ENCODE measurements around the gene DNAAF1. TPM values are rescaled to one million over a fixed set of nuclear protein-coding genes. Genes with fewer than 3 reads are reported as not detected.
"Not testable (repeated sequence)": the region's sequence is repeated elsewhere in the genome, so short reads cannot be mapped to it uniquely, and the experiment has no call there.

The DNAAF1 gene
- total RNA-seq, 4 donors from 2014 or later, result 0.20 to 1.1 (median 0.90) TPM; not detected in 1

GRCh38 chr16:84212631-84213030 lies 67.5 kb downstream of the DNAAF1 start:
- DNase-seq (ENCODE audit: low spot score in 2 of 2), result no peak
- 87% methylated on average over 4 of the region's 4 CpGs for WGBS, 2 donors
- Histone ChIP-seq H3K9me3 (no peaks in the 10 kb centered on the region), H3K4me3 (no peak overlapping the region), H3K36me3 (no peaks in the 10 kb centered on the region), H3K27ac (no peak overlapping the region), H3K27me3 (no peaks in the 10 kb centered on the region), H3K4me1 (no peaks in the 10 kb centered on the region)
- TF ChIP-seq, protein P1, sequence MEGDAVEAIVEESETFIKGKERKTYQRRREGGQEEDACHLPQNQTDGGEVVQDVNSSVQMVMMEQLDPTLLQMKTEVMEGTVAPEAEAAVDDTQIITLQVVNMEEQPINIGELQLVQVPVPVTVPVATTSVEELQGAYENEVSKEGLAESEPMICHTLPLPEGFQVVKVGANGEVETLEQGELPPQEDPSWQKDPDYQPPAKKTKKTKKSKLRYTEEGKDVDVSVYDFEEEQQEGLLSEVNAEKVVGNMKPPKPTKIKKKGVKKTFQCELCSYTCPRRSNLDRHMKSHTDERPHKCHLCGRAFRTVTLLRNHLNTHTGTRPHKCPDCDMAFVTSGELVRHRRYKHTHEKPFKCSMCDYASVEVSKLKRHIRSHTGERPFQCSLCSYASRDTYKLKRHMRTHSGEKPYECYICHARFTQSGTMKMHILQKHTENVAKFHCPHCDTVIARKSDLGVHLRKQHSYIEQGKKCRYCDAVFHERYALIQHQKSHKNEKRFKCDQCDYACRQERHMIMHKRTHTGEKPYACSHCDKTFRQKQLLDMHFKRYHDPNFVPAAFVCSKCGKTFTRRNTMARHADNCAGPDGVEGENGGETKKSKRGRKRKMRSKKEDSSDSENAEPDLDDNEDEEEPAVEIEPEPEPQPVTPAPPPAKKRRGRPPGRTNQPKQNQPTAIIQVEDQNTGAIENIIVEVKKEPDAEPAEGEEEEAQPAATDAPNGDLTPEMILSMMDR (IDR thresholded peaks at IDR 0.05), result no peak

DNA sequence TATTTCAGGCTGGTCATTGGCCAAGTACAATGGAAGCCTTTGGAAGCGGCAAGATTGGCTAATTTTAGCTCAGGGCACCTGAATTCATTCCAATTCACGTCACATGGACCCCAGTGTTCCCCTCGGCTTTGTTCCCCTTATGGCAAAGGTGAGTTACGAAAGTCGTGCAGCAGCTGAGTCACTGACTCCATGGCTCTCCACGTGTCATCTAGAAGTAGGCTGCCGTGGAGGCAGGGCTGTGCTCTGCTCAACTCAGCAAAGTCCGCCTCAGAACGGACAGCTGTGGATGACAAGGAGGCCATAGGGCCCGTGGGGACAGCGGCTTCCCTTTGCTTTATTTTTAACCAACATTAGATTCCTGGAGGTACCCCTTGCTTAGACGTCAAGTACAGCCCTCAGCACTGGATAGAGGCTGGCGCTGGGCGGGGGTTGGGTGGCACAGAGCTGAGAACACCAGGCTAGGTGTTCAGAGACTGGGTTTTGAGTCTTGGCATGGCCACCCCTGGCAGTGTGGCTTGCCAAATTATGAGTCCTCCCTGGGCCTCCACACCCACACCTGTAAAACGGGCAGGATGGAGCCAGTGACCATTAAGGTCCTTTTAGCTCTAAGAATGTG lies 69.5 kb downstream of the DNAAF1 start:
- 78 to 81% methylated on average over 14 to 15 of the region's 15 CpGs for WGBS, 2 donors
- Histone ChIP-seq H3K27ac (no peak overlapping the region), H3K27me3 (no peaks in the 10 kb centered on the region), H3K36me3 (no peaks in the 10 kb centered on the region), H3K4me1 (no peaks in the 10 kb centered on the region), H3K9me3 (no peaks in the 10 kb centered on the region), H3K4me3 (no peak overlapping the region)
- DNase-seq (ENCODE audit: low spot score in 2 of 2), result no peak
- no peak for TF ChIP-seq EP300 (IDR thresholded peaks at IDR 0.05)
- TF ChIP-seq, protein P1 (IDR thresholded peaks at IDR 0.05), result no peak
- no peak for TF ChIP-seq POLR2A (IDR thresholded peaks at IDR 0.05)

DNA sequence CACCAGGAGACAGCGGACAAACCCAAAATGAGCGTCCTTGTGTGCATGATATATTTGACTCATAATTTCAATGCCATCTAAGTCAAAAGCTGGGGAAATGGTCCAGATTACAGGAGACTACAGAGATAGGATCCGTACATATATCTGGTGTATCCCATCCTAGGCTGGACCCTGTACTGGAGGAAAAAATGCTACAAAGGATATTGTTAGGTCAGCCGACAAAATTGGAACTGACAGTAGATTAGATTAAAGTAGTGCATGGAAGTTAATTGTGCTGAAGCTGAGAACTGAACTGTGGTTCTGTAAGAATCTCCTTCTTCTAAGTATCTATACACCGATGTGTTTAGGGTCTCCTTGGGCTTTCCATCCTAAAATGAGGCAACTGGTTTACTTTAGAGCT lies 70.4 kb downstream of the DNAAF1 start:
- TF ChIP-seq, protein P1 (IDR thresholded peaks at IDR 0.05), result no peak
- TF ChIP-seq EP300 (IDR thresholded peaks at IDR 0.05) (no peak), POLR2A (IDR thresholded peaks at IDR 0.05) (no peak)
- no peak for DNase-seq (ENCODE audit: low spot score in 2 of 2)
- H3K9me3 ChIP-seq, result no peaks in the 10 kb centered on the region
- no peaks in the 10 kb centered on the region for H3K27me3 ChIP-seq
- 84 to 85% methylated on average over 5 of the region's 5 CpGs for WGBS, 2 donors
- H3K36me3 ChIP-seq, result no peaks in the 10 kb centered on the region
- no peaks in the 10 kb centered on the region for H3K4me1 ChIP-seq
- H3K4me3 ChIP-seq, result no peak overlapping the region
- no peak overlapping the region for H3K27ac ChIP-seq

DNA sequence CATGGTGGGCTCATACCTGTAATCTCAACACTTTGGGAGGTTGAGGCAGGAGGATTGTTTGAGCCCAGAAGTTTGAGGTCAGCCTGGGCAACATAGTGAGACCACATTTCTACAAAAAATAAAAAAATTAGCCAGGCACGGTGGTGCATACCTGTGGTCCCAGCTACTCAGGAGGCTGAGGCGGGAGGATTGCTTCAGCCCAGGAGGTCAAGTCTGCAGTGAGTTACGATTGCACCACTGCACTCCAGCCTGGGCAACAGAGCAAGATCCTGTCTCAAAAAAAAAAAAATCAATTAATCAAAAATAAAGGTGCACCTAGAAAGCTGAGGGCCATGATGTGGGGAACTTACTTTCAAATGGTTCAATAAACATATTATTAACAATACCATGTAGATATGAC lies 71.0 kb downstream of the DNAAF1 start:
- DNase-seq (ENCODE audit: low spot score in 2 of 2); H3K9me3 ChIP-seq; H3K4me1 ChIP-seq; H3K36me3 ChIP-seq; H3K27ac ChIP-seq; H3K4me3 ChIP-seq; H3K27me3 ChIP-seq: not testable (repeated sequence)
- WGBS, 2 donors, result 89 to 92% methylated on average over 3 of the region's 3 CpGs

DNA sequence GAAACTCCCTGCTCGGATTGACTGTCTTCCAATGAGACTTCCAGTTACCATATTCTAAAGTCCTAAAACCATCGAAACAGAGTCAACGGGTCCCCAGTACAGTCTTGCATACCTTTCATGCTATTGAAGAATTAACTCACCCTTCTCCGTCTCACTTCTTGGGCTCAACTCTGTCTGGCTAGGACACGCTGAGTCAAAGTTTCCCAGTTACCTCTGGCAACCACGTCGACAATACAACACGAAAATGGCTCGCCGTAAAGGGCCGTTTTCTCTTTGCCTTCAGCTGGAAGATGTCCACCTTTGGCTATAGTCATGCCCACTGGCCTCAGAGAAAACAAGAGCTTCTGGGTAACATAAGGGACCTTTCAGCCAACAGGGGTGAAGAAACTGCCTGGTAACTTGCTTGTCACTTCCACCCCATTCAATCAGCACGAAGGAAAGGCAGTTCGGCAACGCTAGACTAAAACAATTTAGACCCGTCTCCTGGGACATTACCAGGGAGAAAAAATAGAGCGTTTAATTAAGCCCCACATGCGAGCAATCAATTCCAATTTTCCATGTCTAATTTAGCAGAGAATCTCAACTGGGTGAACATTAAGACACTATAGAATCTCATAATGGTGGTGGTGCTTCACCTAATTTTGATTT lies 73.2 kb downstream of the DNAAF1 start:
- WGBS, 2 donors, result 77 to 78% methylated on average over 17 of the region's 17 CpGs

More for the DNA sequence above, 73.2 kb downstream of the DNAAF1 start:
- DNase-seq (ENCODE audit: low spot score in 2 of 2), result no peak
- TF ChIP-seq, protein P1 (IDR thresholded peaks at IDR 0.05), result no peak
- Histone ChIP-seq H3K36me3 (no peaks in the 10 kb centered on the region), H3K4me1 (no peaks in the 10 kb centered on the region), H3K9me3 (no peaks in the 10 kb centered on the region), H3K27ac (no peak overlapping the region), H3K4me3 (no peak overlapping the region), H3K27me3 (no peaks in the 10 kb centered on the region)

Measured in tibial nerve (tissue), 4 donors.